Heart right ventricle (tissue), 16 donors: ENCODE measurements around the gene ANKFN1. TPM values are rescaled to one million over a fixed set of nuclear protein-coding genes. Genes with fewer than 3 reads are reported as not detected.

Source experiments
- ATAC-seq, 8 donors: fragments of 200-7000 bp; cut with Tn5 transposase; one replicate each; pipeline ENCODE4 v1.9.1; 2020; ENCODE audit warnings: mild to moderate bottlenecking in 8 of 8, moderate library complexity in 8 of 8, moderate number of reproducible peaks in 1 of 8
- DNase-seq, 2 donors: peaks; one replicate each; pipeline ENCODE4 v3.0.0-alpha.2; 2020
- H3K27ac ChIP-seq, 10 donors: fragments of 200-600 bp; sonication (generic) in 2 of 10; one replicate each; pipeline versions ENCODE4 v1.5.0 to v1.8.0; 2020 to 2022; ENCODE audit warnings: mild to moderate bottlenecking in 3 of 10
- H3K27me3 ChIP-seq, 7 donors: fragments of 200-600 bp; one replicate each; pipeline ENCODE4 v1.8.0; 2021 to 2022; ENCODE audit warnings: mild to moderate bottlenecking in 2 of 7
- H3K36me3 ChIP-seq, 9 donors: fragments of 200-600 bp; sonication (generic) in 1 of 9; one replicate each; pipeline versions ENCODE4 v1.5.0 to v1.8.0; 2020 to 2022; ENCODE audit warnings: mild to moderate bottlenecking in 2 of 9
- H3K4me1 ChIP-seq, 9 donors: fragments of 200-600 bp; sonication (generic) in 1 of 9; one replicate each; pipeline versions ENCODE4 v1.5.0 to v1.8.0; 2020 to 2022; ENCODE audit warnings: mild to moderate bottlenecking in 4 of 9
- H3K4me3 ChIP-seq, 10 donors: fragments of 200-600 bp; sonication (generic) in 2 of 10; one replicate each; pipeline versions ENCODE4 v1.5.0 to v1.8.0; 2020 to 2022; ENCODE audit warnings: mild to moderate bottlenecking in 7 of 10, moderate library complexity in 2 of 10
- H3K9me3 ChIP-seq, 11 donors: fragments of 200-600 bp in 10 of 11; sonication (generic) in 2 of 11; one replicate each; pipeline versions ENCODE4 v1.5.0 to v1.8.0; 2013 to 2022; ENCODE audit warnings: mild to moderate bottlenecking in 2 of 11, control low read depth in 1 of 11, moderate library complexity in 1 of 11
- WGBS, 2 donors: extraction: QIAGEN DNeasy Blood & Tissue Kit; methylation state at CpG; one replicate each; pipeline ENCODE4 v1.1.7; 2013; ENCODE audit warnings: inconsistent platforms in 1 of 2; 5-methylcytosine and 5-hydroxymethylcytosine counted together
- intact Hi-C, 10 donors: fragments of 100-400 bp; cut with DNase I; formaldehyde crosslinking; loops; one replicate each; pipeline versions ENCODE4 v1.11.1 to v1.14.2; 2022
- polyA plus RNA-seq, 2 donors: library from polyadenylated mRNA; stranded (reverse); fragments of 200-250 nt; gene quantifications; one replicate each; pipeline ENCODE4 v1.2.3, GENCODE V29; 2013
- total RNA-seq, 10 donors: library from RNA; stranded (reverse); fragmentation: NEBNext Ultra II Directional in 3 of 10; extraction: Animal tissue kit (Norgen Biotek cat#: 25700) in 3 of 10; gene quantifications; one replicate each; pipeline versions ENCODE4 v1.2.1 to v1.2.4, GENCODE V29; 2021 to 2023
- TF ChIP-seq, protein P1 (sequence below), 9 donors: fragments of 200-600 bp; sonication (generic) in 2 of 9; IDR thresholded peaks; one replicate each; pipeline versions ENCODE4 v1.5.0 to v1.8.0; 2021 to 2022; ENCODE audit warnings: antibody characterized with exemption in 9 of 9, mild to moderate bottlenecking in 5 of 9, moderate library complexity in 1 of 9
- donor health status: Arrhythmogenic right ventricular cardiomyopathy.
- donor health status: ischemic (EF 13 %, LVEDD 7.1; RV severe dilation, severe dysfunction).
- donor health status: healthy with polysubstance abuse.
- donor health status: DM: no; HTN: yes; CAD: no.
- donor health status: DM: no; HTN: no; CAD: no.
- donor health status: ischemic (EF 25% LVEDD 6.9; RV normal size, moderate dysfunction).
- donor health status: ischemic (EF 25% LVEDD 5.7; RV mildly dilated, moderate dysfunction).
- donor health status: healthy.
- donor health status: DM: yes; HTN: yes; CAD: no.
- donor health status: Ischemic cardiomyopathy.
- donor health status: ischemic (EF 35%, LVEDD 5.7; RV mildly dilated, moderate dysfunction).
- donor health status: nonischemic (EF 11% LVEDD 7.7; RV severe dilation, severe dysfunction).
- donor health status: DM: yes; HTN: yes; CAD: no.
- donor health status: PGD.
- donor health status: ischemic (EF 29% LVEDD 5.4; RV normal size, mild dysfunction).
- donor health status: nonischemic (EF 23%, LVEDD 6.1; RV moderate dilation, normal function).

Gene ANKFN1
- total and polyA plus RNA-seq, 12 donors, result 0.01 to 0.38 TPM; not detected in 10

DNA sequence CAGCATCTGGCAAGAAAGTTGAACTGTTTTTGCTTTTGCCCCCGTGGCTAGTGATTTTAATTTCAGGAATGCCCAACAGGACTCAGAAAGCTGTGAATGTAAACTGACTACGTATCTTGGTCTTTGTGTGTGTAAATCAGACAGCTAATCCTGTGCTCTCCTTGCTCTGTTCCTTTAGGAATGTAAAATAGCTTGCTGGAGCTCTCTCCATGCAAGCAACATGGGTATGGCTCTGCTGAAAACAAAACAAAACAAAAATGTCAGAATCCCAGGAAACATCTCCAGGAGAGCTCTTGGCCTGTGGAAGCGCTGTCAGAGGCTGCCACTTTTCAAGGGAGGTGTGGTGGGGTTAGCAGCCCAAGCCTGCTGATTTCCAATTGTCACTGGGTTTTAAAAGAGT is 278.5 kb downstream of the ANKFN1 start:
- intact Hi-C loops, result no loop called here
- WGBS, 2 donors, result 62 to 64% methylated on average over 3 of the region's 3 CpGs
- Histone ChIP-seq H3K36me3 (no peaks in the 10 kb centered on the region), H3K27me3 (peaks cover 0 to 27% (median 3%) of the 10 kb centered on the region in 7 donors), H3K4me3 (no peak overlapping the region), H3K4me1 (no peaks in the 10 kb centered on the region), H3K9me3 (peaks cover 0 to 4% (median 0%) of the 10 kb centered on the region in 11 donors), H3K27ac (no peak overlapping the region)
- TF ChIP-seq, protein P1, sequence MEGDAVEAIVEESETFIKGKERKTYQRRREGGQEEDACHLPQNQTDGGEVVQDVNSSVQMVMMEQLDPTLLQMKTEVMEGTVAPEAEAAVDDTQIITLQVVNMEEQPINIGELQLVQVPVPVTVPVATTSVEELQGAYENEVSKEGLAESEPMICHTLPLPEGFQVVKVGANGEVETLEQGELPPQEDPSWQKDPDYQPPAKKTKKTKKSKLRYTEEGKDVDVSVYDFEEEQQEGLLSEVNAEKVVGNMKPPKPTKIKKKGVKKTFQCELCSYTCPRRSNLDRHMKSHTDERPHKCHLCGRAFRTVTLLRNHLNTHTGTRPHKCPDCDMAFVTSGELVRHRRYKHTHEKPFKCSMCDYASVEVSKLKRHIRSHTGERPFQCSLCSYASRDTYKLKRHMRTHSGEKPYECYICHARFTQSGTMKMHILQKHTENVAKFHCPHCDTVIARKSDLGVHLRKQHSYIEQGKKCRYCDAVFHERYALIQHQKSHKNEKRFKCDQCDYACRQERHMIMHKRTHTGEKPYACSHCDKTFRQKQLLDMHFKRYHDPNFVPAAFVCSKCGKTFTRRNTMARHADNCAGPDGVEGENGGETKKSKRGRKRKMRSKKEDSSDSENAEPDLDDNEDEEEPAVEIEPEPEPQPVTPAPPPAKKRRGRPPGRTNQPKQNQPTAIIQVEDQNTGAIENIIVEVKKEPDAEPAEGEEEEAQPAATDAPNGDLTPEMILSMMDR (IDR thresholded peaks at IDR 0.05), result no peak
- no peak for DNase-seq
- no peak for ATAC-seq

DNA sequence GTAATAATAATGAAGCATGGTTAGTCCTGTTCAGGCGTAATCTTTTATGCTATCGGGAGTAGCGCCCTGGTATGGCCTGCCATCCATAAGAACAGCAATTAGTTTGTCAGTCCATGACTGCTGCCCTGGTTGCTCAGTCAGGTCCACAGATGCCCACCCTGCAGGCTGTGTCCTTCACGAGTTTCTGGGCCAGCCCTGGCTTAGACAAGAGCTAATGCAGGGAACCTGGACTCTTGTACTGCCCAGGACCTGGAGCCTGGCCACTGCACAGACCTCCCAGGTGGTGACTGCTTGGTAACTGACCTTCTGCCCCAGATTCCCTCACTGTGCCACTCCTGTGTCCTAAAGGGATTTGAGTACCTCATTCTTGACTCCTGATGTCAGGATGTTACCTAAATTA is 279.2 kb downstream of the ANKFN1 start:
- H3K9me3 ChIP-seq, result peaks cover 0 to 4% (median 0%) of the 10 kb centered on the region in 11 donors
- no peak overlapping the region for H3K4me3 ChIP-seq
- peaks cover 0 to 21% (median 3%) of the 10 kb centered on the region in 7 donors for H3K27me3 ChIP-seq
- TF ChIP-seq, protein P1 (IDR thresholded peaks at IDR 0.05), result no peak
- 84 to 86% methylated on average over 4 of the region's 4 CpGs for WGBS, 2 donors
- intact Hi-C loops, result no loop called here
- DNase-seq (no peak), ATAC-seq (no peak)
- H3K27ac ChIP-seq, result no peak overlapping the region
- H3K4me1 ChIP-seq, result no peaks in the 10 kb centered on the region
- H3K36me3 ChIP-seq, result no peaks in the 10 kb centered on the region

DNA sequence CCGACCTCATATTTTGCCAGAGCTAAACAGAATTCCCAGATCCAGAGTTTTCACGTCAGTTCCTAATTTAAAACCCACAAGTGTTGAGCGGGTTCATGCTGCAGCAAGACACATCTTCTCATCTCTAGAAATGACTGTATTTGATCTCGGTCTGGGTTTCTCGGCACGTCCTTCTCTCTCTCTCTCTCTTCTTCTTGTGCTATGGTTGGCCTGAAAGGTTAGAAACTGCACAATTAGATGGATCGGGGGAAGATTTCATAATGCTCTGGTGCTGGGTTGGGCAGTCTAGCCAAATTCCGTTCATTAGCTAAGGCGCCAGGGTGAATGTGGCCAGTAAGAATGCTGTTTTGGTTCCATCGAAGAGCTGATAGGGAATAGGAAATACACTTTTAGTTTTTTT is 281.3 kb downstream of the ANKFN1 start:
- TF ChIP-seq, protein P1 (IDR thresholded peaks at IDR 0.05), result no peak
- DNase-seq, result no peak
- H3K27me3 ChIP-seq, result peaks cover 0 to 25% (median 4%) of the 10 kb centered on the region in 7 donors
- no peak for ATAC-seq
- H3K4me1 ChIP-seq, result no peaks in the 10 kb centered on the region
- H3K36me3 ChIP-seq, result no peaks in the 10 kb centered on the region
- intact Hi-C loops, result no loop called here
- H3K9me3 ChIP-seq, result peaks cover 0 to 4% (median 0%) of the 10 kb centered on the region in 11 donors
- no peak overlapping the region for H3K4me3 ChIP-seq
- WGBS, 2 donors, result 78 to 85% methylated on average over 10 of the region's 10 CpGs
- no peak overlapping the region for H3K27ac ChIP-seq

DNA sequence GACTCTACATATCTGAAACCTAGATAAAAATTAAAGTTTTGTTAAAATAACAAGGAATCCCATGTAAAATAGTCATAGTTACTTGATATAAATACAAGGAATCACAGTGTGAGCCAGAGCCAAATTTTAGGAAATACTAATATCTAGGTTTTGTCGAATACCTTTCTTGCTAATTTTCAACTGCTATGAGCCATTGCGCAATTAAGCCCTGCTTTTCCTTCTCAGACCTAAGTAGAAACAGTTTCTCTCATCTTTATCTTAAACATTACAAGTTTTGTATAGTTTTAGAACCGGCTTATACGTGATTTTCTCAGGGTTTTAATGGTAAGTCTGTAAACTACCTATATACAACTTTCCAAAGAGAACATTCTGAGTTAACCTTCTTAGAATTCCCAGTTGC is 282.9 kb downstream of the ANKFN1 start:
- Histone ChIP-seq H3K27ac (no peak overlapping the region), H3K27me3 (peaks cover 0 to 21% (median 4%) of the 10 kb centered on the region in 7 donors), H3K9me3 (peaks cover 0 to 4% (median 0%) of the 10 kb centered on the region in 11 donors), H3K4me1 (no peaks in the 10 kb centered on the region), H3K4me3 (no peak overlapping the region), H3K36me3 (no peaks in the 10 kb centered on the region)
- TF ChIP-seq, protein P1 (IDR thresholded peaks at IDR 0.05), result no peak
- intact Hi-C loops, result no loop called here
- ATAC-seq, result no peak
- WGBS, 2 donors, result 94% methylated on average over 4 of the region's 4 CpGs
- no peak for DNase-seq
